Measurements from ENCODE around the gene ATP6V0C. TPM values are rescaled to one million over a fixed set of nuclear protein-coding genes. Genes with fewer than 3 reads are reported as not detected.

The ATP6V0C gene
- total and polyA plus RNA-seq, 2 donors (not counting 1 experiment from before 2014, with no cell fraction given), result 118 to 176 TPM

DNA sequence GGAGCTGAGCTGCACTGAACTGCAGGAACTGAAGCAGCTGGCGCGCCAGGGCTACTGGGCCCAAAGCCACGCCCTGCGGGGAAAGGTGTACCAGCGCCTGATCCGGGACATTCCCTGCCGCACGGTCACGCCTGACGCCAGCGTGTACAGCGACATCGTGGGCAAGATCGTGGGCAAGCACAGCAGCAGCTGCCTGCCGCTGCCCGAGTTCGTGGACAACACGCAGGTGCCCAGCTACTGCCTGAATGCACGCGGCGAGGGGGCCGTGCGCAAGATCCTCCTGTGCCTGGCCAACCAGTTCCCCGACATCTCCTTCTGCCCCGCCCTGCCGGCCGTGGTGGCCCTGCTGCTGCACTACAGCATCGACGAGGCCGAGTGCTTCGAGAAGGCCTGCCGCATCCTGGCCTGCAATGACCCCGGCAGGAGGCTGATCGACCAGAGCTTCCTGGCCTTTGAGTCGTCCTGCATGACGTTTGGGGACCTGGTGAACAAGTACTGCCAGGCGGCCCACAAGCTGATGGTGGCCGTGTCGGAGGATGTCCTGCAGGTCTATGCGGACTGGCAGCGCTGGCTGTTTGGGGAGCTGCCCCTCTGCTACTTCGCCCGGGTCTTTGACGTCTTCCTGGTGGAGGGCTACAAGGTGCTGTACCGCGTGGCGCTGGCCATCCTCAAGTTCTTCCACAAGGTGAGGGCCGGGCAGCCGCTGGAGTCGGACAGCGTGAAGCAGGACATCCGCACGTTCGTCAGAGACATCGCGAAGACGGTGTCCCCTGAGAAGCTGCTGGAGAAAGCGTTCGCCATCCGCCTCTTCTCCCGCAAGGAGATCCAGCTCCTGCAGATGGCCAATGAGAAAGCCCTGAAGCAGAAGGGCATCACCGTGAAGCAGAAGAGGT lies 17.3 kb upstream of the ATP6V0C start:
- Histone ChIP-seq H3K79me2 (ENCODE audit: control insufficient read depth, insufficient read depth, low read length) (peaks cover 12% of the 10 kb centered on the region), H3K27me3 (replicated peaks in 1 of 4; ENCODE audit: control extremely low read depth in 1 of 4, control insufficient read depth in 3 of 4, insufficient read depth in 4 of 4, low read length in 3 of 4) (no peaks in the 10 kb centered on the region), H3K27ac (ENCODE audit: low read length in 2 of 2) (no peak overlapping the region), H3K4me3 (ENCODE audit: control extremely low read depth in 1 of 5, extremely low read depth in 1 of 5, insufficient read depth in 1 of 5, low read depth in 2 of 5, low read length in 4 of 5) (no peak overlapping the region), H3K9ac (ENCODE audit: low read length) (no peak overlapping the region), H4K20me1 (ENCODE audit: control insufficient read depth, insufficient read depth, low read length, poor library complexity, severe bottlenecking) (no peaks in the 10 kb centered on the region), H3K36me3 (replicated peaks in 1 of 2; ENCODE audit: control extremely low read depth in 1 of 2, control insufficient read depth in 1 of 2, extremely low read depth in 1 of 2, insufficient read depth in 2 of 2, low read length in 1 of 2) (peaks cover 0 to 4% of the 10 kb centered on the region in 2 experiments), H3K9me3 (ENCODE audit: control extremely low read depth in 1 of 3, control insufficient read depth in 2 of 3, insufficient read depth in 1 of 3, low read length in 2 of 3) (no peaks in the 10 kb centered on the region), H2AFZ (ENCODE audit: insufficient read depth, low read depth, low read length, poor library complexity, severe bottlenecking) (no peak overlapping the region), H3K4me2 (replicated peaks; ENCODE audit: low read depth, low read length, poor library complexity, severe bottlenecking) (no peak overlapping the region), H3K4me1 (ENCODE audit: control insufficient read depth in 2 of 2, insufficient read depth in 2 of 2, low read length in 2 of 2) (peaks cover 0 to 6% of the 10 kb centered on the region in 2 donors)
- Mint-ChIP-seq H3K27me3 (no peaks in the 10 kb centered on the region), H3K9me3 (ENCODE audit: insufficient read depth) (no peaks in the 10 kb centered on the region), H3K27ac (no peak overlapping the region), H3K4me1 (peaks cover 2% of the 10 kb centered on the region), H3K4me3 (no peak overlapping the region)
- ATAC-seq (ENCODE audit: low read depth) (no peak), DNase-seq (no peak)
- intact Hi-C loops (cut with micrococcal nuclease), result no loop called here
- no peak for TF ChIP-seq EZH2 (IDR thresholded peaks at IDR 0.05; ENCODE audit: borderline replicate concordance, insufficient read depth, low read depth, low read length, poor library complexity, severe bottlenecking)
- no peak for TF ChIP-seq CTCF (IDR thresholded peaks at IDR 0.05)
- ChIA-PET CTCF (interaction anchor here (0.6 kb wide), 1 partner anchor 94 kb away, joined by 3 read pairs; no protein-coding TSS in a partner anchor), POLR2A (no interaction called here)
- 96% methylated on average over 62 of the region's 62 CpGs for WGBS (ENCODE audit: insufficient coverage)

- Histone ChIP-seq H3K9me3 (ENCODE audit: control extremely low read depth in 1 of 3, control insufficient read depth in 2 of 3, insufficient read depth in 1 of 3, low read length in 2 of 3) (no peaks in the 10 kb centered on the region), H3K4me1 (ENCODE audit: control insufficient read depth in 2 of 2, insufficient read depth in 2 of 2, low read length in 2 of 2) (peaks cover 0 to 8% of the 10 kb centered on the region in 2 donors), H3K27me3 (replicated peaks in 1 of 4; ENCODE audit: control extremely low read depth in 1 of 4, control insufficient read depth in 3 of 4, insufficient read depth in 4 of 4, low read length in 3 of 4) (no peaks in the 10 kb centered on the region), H3K4me2 (replicated peaks; ENCODE audit: low read depth, low read length, poor library complexity, severe bottlenecking) (no peak overlapping the region), H3K79me2 (ENCODE audit: control insufficient read depth, insufficient read depth, low read length) (peaks cover 16% of the 10 kb centered on the region), H3K4me3 (ENCODE audit: control extremely low read depth in 1 of 5, extremely low read depth in 1 of 5, insufficient read depth in 1 of 5, low read depth in 2 of 5, low read length in 4 of 5) (no peak overlapping the region), H4K20me1 (ENCODE audit: control insufficient read depth, insufficient read depth, low read length, poor library complexity, severe bottlenecking) (no peaks in the 10 kb centered on the region), H3K27ac (ENCODE audit: low read length in 2 of 2) (no peak overlapping the region), H3K9ac (ENCODE audit: low read length) (no peak overlapping the region), H2AFZ (ENCODE audit: insufficient read depth, low read depth, low read length, poor library complexity, severe bottlenecking) (no peak overlapping the region), H3K36me3 (replicated peaks in 1 of 2; ENCODE audit: control extremely low read depth in 1 of 2, control insufficient read depth in 1 of 2, extremely low read depth in 1 of 2, insufficient read depth in 2 of 2, low read length in 1 of 2) (peaks cover 0 to 4% of the 10 kb centered on the region in 2 experiments)
- intact Hi-C loops (cut with micrococcal nuclease), result no loop called here
- Mint-ChIP-seq H3K4me3 (no peak overlapping the region), H3K27me3 (no peaks in the 10 kb centered on the region), H3K4me1 (peaks cover 2% of the 10 kb centered on the region), H3K27ac (no peak overlapping the region), H3K9me3 (ENCODE audit: insufficient read depth) (no peaks in the 10 kb centered on the region)
- ATAC-seq (ENCODE audit: low read depth) (no peak), DNase-seq (no peak)
- WGBS (ENCODE audit: insufficient coverage), result 93% methylated on average over 21 of the region's 21 CpGs
- CTCF ChIA-PET, result no interaction called here
- POLR2A ChIA-PET, result no interaction called here
- no peak for TF ChIP-seq EZH2 (IDR thresholded peaks at IDR 0.05; ENCODE audit: borderline replicate concordance, insufficient read depth, low read depth, low read length, poor library complexity, severe bottlenecking)
- TF ChIP-seq CTCF (IDR thresholded peaks at IDR 0.05), result no peak
Observed at GRCh38 chr16:2497116-2497630, 16.6 kb upstream of the ATP6V0C start.
